Measurements from ENCODE around the gene ITPK1.

Gene ITPK1

DNA sequence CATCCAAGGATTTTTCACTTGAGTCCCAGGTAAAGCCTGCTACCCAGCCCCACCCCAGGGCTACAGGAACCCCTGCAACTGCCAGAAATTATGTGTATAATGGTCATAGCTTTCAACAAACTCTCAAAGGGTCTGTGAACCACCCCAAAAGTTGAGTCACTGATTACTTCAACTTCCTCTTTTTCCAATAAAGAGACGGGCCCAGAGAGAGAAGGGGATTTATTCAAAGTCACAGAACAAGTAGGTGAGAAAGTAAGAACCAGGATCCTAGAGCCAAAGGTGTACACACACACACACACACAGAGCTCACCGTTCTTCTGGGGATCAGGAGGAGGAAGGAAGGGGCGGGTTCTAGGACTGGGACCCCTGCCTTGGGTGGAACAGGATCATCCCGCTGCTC lies 4.8 kb upstream of the ITPK1 start:
- Histone ChIP-seq H3K9ac (no peak overlapping the region), H4K20me1 (ENCODE audit: insufficient read depth) (no peaks in the 10 kb centered on the region), H3K4me3 (IDR thresholded peaks at IDR 0.05; ENCODE audit: insufficient read depth, low read depth, low read length) (no peak overlapping the region), H3K27me3 (ENCODE audit: insufficient read depth, low read depth) (no peaks in the 10 kb centered on the region), H2AFZ (ENCODE audit: low read depth) (no peak overlapping the region), H3K4me2 (no peak overlapping the region), H3K79me2 (ENCODE audit: insufficient read depth, low read depth) (no peaks in the 10 kb centered on the region), H3K36me3 (ENCODE audit: insufficient read depth) (no peaks in the 10 kb centered on the region), H3K4me1 (ENCODE audit: low read depth, poor library complexity, severe bottlenecking) (peaks cover 4% of the 10 kb centered on the region), H3K27ac (no peak overlapping the region)
- TF ChIP-seq, protein P1, sequence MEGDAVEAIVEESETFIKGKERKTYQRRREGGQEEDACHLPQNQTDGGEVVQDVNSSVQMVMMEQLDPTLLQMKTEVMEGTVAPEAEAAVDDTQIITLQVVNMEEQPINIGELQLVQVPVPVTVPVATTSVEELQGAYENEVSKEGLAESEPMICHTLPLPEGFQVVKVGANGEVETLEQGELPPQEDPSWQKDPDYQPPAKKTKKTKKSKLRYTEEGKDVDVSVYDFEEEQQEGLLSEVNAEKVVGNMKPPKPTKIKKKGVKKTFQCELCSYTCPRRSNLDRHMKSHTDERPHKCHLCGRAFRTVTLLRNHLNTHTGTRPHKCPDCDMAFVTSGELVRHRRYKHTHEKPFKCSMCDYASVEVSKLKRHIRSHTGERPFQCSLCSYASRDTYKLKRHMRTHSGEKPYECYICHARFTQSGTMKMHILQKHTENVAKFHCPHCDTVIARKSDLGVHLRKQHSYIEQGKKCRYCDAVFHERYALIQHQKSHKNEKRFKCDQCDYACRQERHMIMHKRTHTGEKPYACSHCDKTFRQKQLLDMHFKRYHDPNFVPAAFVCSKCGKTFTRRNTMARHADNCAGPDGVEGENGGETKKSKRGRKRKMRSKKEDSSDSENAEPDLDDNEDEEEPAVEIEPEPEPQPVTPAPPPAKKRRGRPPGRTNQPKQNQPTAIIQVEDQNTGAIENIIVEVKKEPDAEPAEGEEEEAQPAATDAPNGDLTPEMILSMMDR (conservative IDR thresholded peaks at IDR 0.05; ENCODE audit: low read depth, low read length) = no peak

DNA sequence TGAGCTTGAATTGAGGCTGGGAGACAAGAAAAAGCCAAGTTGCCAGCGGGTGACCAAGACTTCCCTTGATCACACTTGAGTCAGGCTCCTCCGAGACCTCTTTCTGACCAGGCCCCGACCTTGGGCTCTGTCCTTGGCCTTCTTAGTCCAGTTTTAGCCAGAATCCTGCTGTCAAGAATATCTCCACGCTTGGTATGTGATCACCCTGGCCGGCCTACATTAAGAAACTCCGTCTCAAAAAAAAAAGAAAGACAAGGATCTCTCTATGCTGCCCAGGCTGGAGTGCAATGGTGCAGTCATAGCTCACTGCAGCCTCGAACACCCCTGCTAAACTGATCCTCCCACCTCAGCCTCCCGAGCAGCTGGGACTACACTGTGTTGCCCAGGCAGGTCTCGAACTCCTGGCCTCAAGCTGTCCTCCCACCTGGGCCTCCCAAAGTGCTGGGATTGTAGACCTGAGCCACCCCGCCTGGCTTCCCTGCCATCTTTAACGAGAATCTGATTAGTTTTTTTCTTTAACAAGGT lies 1.0 kb upstream of the ITPK1 start:
- no peaks in the 10 kb centered on the region for H3K27me3 ChIP-seq (ENCODE audit: insufficient read depth, low read depth)
- no peaks in the 10 kb centered on the region for H4K20me1 ChIP-seq (ENCODE audit: insufficient read depth)
- TF ChIP-seq, protein P1 (conservative IDR thresholded peaks at IDR 0.05; ENCODE audit: low read depth, low read length) = no peak
- H2AFZ ChIP-seq (ENCODE audit: low read depth) = peak overlapping the region; percentile 87
- H3K79me2 ChIP-seq (ENCODE audit: insufficient read depth, low read depth) = no peaks in the 10 kb centered on the region; the same call in 1 of the 2 replicates
- H3K36me3 ChIP-seq (ENCODE audit: insufficient read depth) = no peaks in the 10 kb centered on the region
- peaks cover 22% of the 10 kb centered on the region for H3K4me1 ChIP-seq (ENCODE audit: low read depth, poor library complexity, severe bottlenecking)
- H3K4me2 ChIP-seq = peak overlapping the region; percentile 66
- no peak overlapping the region for H3K4me3 ChIP-seq (IDR thresholded peaks at IDR 0.05; ENCODE audit: insufficient read depth, low read depth, low read length)
- peak overlapping the region; percentile 83 for H3K27ac ChIP-seq
- H3K9ac ChIP-seq = peak overlapping the region; percentile 88

DNA sequence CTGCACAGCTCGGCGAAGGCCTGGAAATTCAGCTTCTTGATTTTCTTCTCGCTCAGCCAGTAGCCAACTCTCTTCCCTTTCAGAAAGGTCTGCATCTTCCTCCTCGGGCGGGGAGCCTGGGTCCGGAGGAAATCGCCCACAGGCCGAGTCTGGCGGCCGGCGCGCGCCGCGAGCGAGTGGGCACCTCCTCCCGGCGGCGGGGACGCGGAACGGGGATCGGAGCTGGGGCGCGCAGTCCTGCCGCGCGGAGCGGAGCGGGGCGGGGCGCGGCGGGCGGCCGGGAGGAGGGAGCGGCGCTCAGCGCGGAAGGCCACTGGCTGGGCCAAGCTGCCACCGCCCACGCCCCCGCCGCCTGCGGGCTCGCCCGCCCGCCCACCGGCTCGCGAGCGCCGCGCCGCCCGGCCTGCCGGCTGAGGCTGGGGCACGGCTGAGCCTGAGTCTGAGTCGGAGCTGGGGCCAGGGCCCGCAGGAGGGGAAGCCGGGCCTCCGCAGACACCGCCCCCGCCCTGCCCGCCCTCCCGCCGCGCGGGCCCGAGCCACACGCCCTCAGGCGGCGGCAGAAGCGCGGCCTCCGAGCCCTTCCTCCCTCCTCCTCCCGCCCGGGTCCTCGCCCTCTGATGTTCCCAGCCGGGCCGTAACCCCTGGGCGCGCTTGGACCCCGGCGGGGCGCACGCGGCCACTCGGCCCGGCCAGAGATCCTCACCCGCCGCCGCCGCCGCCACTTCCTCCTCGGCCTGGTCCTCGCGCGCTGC lies 480 bp downstream of the ITPK1 start:
- H3K4me3 ChIP-seq (IDR thresholded peaks at IDR 0.05; ENCODE audit: insufficient read depth, low read depth, low read length) = no peak overlapping the region
- peak overlapping the region; percentile 57; the same call in 1 of the 2 replicates for H2AFZ ChIP-seq (ENCODE audit: low read depth)
- H3K79me2 ChIP-seq (ENCODE audit: insufficient read depth, low read depth) = peaks cover 8% of the 10 kb centered on the region; the same call in 1 of the 2 replicates
- peak overlapping the region; percentile 32; the same call in 1 of the 2 replicates for H3K9ac ChIP-seq
- H3K27me3 ChIP-seq (ENCODE audit: insufficient read depth, low read depth) = no peaks in the 10 kb centered on the region
- TF ChIP-seq, protein P1 (conservative IDR thresholded peaks at IDR 0.05; ENCODE audit: low read depth, low read length) = no peak
- H3K4me2 ChIP-seq = peak overlapping the region; percentile 67; the same call in 1 of the 2 replicates
- no peaks in the 10 kb centered on the region for H4K20me1 ChIP-seq (ENCODE audit: insufficient read depth)
- H3K4me1 ChIP-seq (ENCODE audit: low read depth, poor library complexity, severe bottlenecking) = peaks cover 22% of the 10 kb centered on the region
- H3K27ac ChIP-seq = no peak overlapping the region
- no peaks in the 10 kb centered on the region for H3K36me3 ChIP-seq (ENCODE audit: insufficient read depth)

DNA sequence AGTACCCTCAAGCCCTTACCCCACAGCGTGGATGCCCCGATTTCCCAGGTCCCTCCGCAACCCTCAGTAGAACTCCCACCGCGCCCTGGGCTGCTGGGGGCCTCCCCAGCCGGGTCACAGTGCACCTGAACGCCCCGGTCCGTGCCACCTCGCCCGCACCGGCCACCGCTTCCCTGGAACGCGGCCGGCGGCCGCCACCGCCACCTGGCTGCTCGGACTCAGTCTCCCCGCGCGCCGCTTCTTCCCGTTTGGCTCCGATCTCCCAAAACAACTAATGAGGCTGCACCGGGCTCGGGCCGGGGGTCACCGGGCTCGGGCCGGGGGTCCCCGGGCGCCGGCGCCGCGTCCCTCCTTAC lies 1.0 kb downstream of the ITPK1 start:
- Histone ChIP-seq H3K79me2 (ENCODE audit: insufficient read depth, low read depth) (peaks cover 10% of the 10 kb centered on the region; the same call in 1 of the 2 replicates), H2AFZ (ENCODE audit: low read depth) (peak overlapping the region; percentile 57; the same call in 1 of the 2 replicates), H3K4me1 (ENCODE audit: low read depth, poor library complexity, severe bottlenecking) (peaks cover 22% of the 10 kb centered on the region), H3K4me3 (IDR thresholded peaks at IDR 0.05; ENCODE audit: insufficient read depth, low read depth, low read length) (no peak overlapping the region), H4K20me1 (ENCODE audit: insufficient read depth) (no peaks in the 10 kb centered on the region), H3K4me2 (peak overlapping the region; percentile 67), H3K27ac (no peak overlapping the region), H3K36me3 (ENCODE audit: insufficient read depth) (no peaks in the 10 kb centered on the region), H3K9ac (peak overlapping the region; percentile 32; the same call in 1 of the 2 replicates), H3K27me3 (ENCODE audit: insufficient read depth, low read depth) (no peaks in the 10 kb centered on the region)
- TF ChIP-seq, protein P1 (conservative IDR thresholded peaks at IDR 0.05; ENCODE audit: low read depth, low read length) = no peak

All from KMS-11 (cell line).